Memory B cell (primary cell): ENCODE data around the gene CACUL1.
"Not testable (repeated sequence)": the region's sequence is repeated elsewhere in the genome, so short reads cannot be mapped to it uniquely, and the experiment has no call there.

Source experiments
- ATAC-seq: fragments of 150-1000 bp; cut with Tn5 transposase; 2 replicates; pipeline ENCODE4 v1.10.0; 2021; ENCODE audit warnings: low read depth, mild to moderate bottlenecking, moderate library complexity
- DNase-seq, 2 donors: peaks; one replicate each; pipeline ENCODE4 v3.0.0; 2022; ENCODE audit warnings: low spot score in 2 of 2
- H3K27ac Mint-ChIP-seq: one replicate; pipeline ENCODE4 v1.8.0; 2022; ENCODE audit warnings: mild to moderate bottlenecking, moderate library complexity, mixed read lengths
- H3K27me3 Mint-ChIP-seq: one replicate; pipeline ENCODE4 v1.8.0; 2022; ENCODE audit warnings: mixed read lengths
- H3K36me3 Mint-ChIP-seq: one replicate; pipeline ENCODE4 v1.8.0; 2022; ENCODE audit warnings: mild to moderate bottlenecking, mixed read lengths
- H3K4me1 Mint-ChIP-seq: one replicate; pipeline ENCODE4 v1.8.0; 2022; ENCODE audit warnings: mixed read lengths
- H3K4me3 Mint-ChIP-seq: one replicate; pipeline ENCODE4 v1.8.0; 2022; ENCODE audit warnings: mild to moderate bottlenecking, moderate library complexity, mixed read lengths
- H3K9me3 Mint-ChIP-seq: one replicate; pipeline ENCODE4 v1.8.0; 2022; ENCODE audit warnings: mixed read lengths

The CACUL1 gene

GRCh38 chr10:118754229-118754555 is 578 bp downstream of the CACUL1 start:
- Mint-ChIP-seq H3K9me3 (no peaks in the 10 kb centered on the region), H3K4me3 (peak overlapping the region; percentile 90), H3K36me3 (peaks cover 6% of the 10 kb centered on the region), H3K4me1 (peaks cover 22% of the 10 kb centered on the region), H3K27ac (peak overlapping the region; percentile 96), H3K27me3 (no peaks in the 10 kb centered on the region)
- DNase-seq (no peak), ATAC-seq (no peak)

- peak overlapping the region; percentile 96 for H3K27ac Mint-ChIP-seq
- ATAC-seq (no peak), DNase-seq (peak in 1 of 2 donors; percentile 13)
- no peaks in the 10 kb centered on the region for H3K27me3 Mint-ChIP-seq
- H3K4me1 Mint-ChIP-seq, result peaks cover 25% of the 10 kb centered on the region
- peaks cover 9% of the 10 kb centered on the region for H3K36me3 Mint-ChIP-seq
- H3K9me3 Mint-ChIP-seq, result peaks cover 2% of the 10 kb centered on the region
- H3K4me3 Mint-ChIP-seq, result peak overlapping the region; percentile 90
Observed at GRCh38 chr10:118753331-118754228, 1.2 kb downstream of the CACUL1 start.

GRCh38 chr10:118752409-118752808 is 2.4 kb downstream of the CACUL1 start:
- Mint-ChIP-seq H3K9me3 (peaks cover 4% of the 10 kb centered on the region), H3K36me3 (peaks cover 14% of the 10 kb centered on the region), H3K27me3 (no peaks in the 10 kb centered on the region), H3K4me3 (no peak overlapping the region), H3K4me1 (peaks cover 29% of the 10 kb centered on the region), H3K27ac (no peak overlapping the region)
- no peak for ATAC-seq
- DNase-seq, result no peak

GRCh38 chr10:118751265-118751664 is 3.5 kb downstream of the CACUL1 start:
- peaks cover 4% of the 10 kb centered on the region for H3K9me3 Mint-ChIP-seq
- DNase-seq, result no peak
- H3K4me3 Mint-ChIP-seq, result no peak overlapping the region
- no peaks in the 10 kb centered on the region for H3K27me3 Mint-ChIP-seq
- no peak overlapping the region for H3K27ac Mint-ChIP-seq
- ATAC-seq, result no peak
- H3K36me3 Mint-ChIP-seq, result peaks cover 17% of the 10 kb centered on the region
- peaks cover 38% of the 10 kb centered on the region for H3K4me1 Mint-ChIP-seq

GRCh38 chr10:118748041-118748440 is 6.7 kb downstream of the CACUL1 start:
- no peaks in the 10 kb centered on the region for H3K27me3 Mint-ChIP-seq
- no peak overlapping the region for H3K4me3 Mint-ChIP-seq
- DNase-seq (no peak), ATAC-seq (no peak)
- H3K36me3 Mint-ChIP-seq, result peaks cover 21% of the 10 kb centered on the region
- peaks cover 31% of the 10 kb centered on the region for H3K4me1 Mint-ChIP-seq
- H3K27ac Mint-ChIP-seq, result no peak overlapping the region
- H3K9me3 Mint-ChIP-seq, result peaks cover 4% of the 10 kb centered on the region

GRCh38 chr10:118746246-118746645 is 8.5 kb downstream of the CACUL1 start:
- Mint-ChIP-seq H3K9me3 (peaks cover 4% of the 10 kb centered on the region), H3K4me1 (peaks cover 32% of the 10 kb centered on the region), H3K36me3 (peaks cover 21% of the 10 kb centered on the region), H3K4me3 (no peak overlapping the region), H3K27me3 (no peaks in the 10 kb centered on the region), H3K27ac (no peak overlapping the region)
- no peak for DNase-seq
- no peak for ATAC-seq

GRCh38 chr10:118745056-118745455 is 9.7 kb downstream of the CACUL1 start:
- no peaks in the 10 kb centered on the region for H3K27me3 Mint-ChIP-seq
- no peak overlapping the region for H3K4me3 Mint-ChIP-seq
- H3K9me3 Mint-ChIP-seq, result peaks cover 4% of the 10 kb centered on the region
- H3K36me3 Mint-ChIP-seq, result peaks cover 18% of the 10 kb centered on the region
- H3K4me1 Mint-ChIP-seq, result peaks cover 27% of the 10 kb centered on the region
- ATAC-seq (no peak), DNase-seq (no peak)
- no peak overlapping the region for H3K27ac Mint-ChIP-seq

GRCh38 chr10:118744346-118744918 is 10.3 kb downstream of the CACUL1 start:
- Mint-ChIP-seq H3K4me1 (peaks cover 31% of the 10 kb centered on the region), H3K36me3 (peaks cover 16% of the 10 kb centered on the region)
- not testable (repeated sequence) for H3K27ac Mint-ChIP-seq, H3K4me3 Mint-ChIP-seq, H3K27me3 Mint-ChIP-seq, ATAC-seq, DNase-seq, H3K9me3 Mint-ChIP-seq

- Mint-ChIP-seq H3K4me1 (peaks cover 36% of the 10 kb centered on the region), H3K4me3 (no peak overlapping the region), H3K9me3 (peaks cover 2% of the 10 kb centered on the region), H3K27ac (no peak overlapping the region), H3K27me3 (no peaks in the 10 kb centered on the region), H3K36me3 (peaks cover 10% of the 10 kb centered on the region)
- DNase-seq (no peak), ATAC-seq (no peak)
Observed at GRCh38 chr10:118742782-118743181, 12.0 kb downstream of the CACUL1 start.

GRCh38 chr10:118742032-118742431 is 12.7 kb downstream of the CACUL1 start:
- ATAC-seq (no peak), DNase-seq (no peak)
- Mint-ChIP-seq H3K4me3 (no peak overlapping the region), H3K4me1 (peaks cover 33% of the 10 kb centered on the region), H3K27me3 (no peaks in the 10 kb centered on the region), H3K9me3 (no peaks in the 10 kb centered on the region), H3K36me3 (peaks cover 6% of the 10 kb centered on the region), H3K27ac (no peak overlapping the region)

- DNase-seq (no peak), ATAC-seq (no peak)
- Mint-ChIP-seq H3K9me3 (no peaks in the 10 kb centered on the region), H3K36me3 (peaks cover 2% of the 10 kb centered on the region), H3K4me3 (no peak overlapping the region), H3K4me1 (peaks cover 27% of the 10 kb centered on the region), H3K27ac (no peak overlapping the region), H3K27me3 (no peaks in the 10 kb centered on the region)
Observed at GRCh38 chr10:118738406-118738805, 16.4 kb downstream of the CACUL1 start.

- no peak for ATAC-seq
- Mint-ChIP-seq H3K4me3 (no peak overlapping the region), H3K27ac (peak overlapping the region; percentile 21), H3K36me3 (peaks cover 2% of the 10 kb centered on the region), H3K27me3 (no peaks in the 10 kb centered on the region), H3K4me1 (peaks cover 27% of the 10 kb centered on the region), H3K9me3 (no peaks in the 10 kb centered on the region)
- no peak for DNase-seq
Observed at GRCh38 chr10:118737603-118738302, 17.0 kb downstream of the CACUL1 start.

GRCh38 chr10:118735294-118735693 is 19.5 kb downstream of the CACUL1 start:
- no peak for ATAC-seq
- H3K4me3 Mint-ChIP-seq, result no peak overlapping the region
- DNase-seq, result no peak
- peaks cover 42% of the 10 kb centered on the region for H3K4me1 Mint-ChIP-seq
- peaks cover 4% of the 10 kb centered on the region for H3K36me3 Mint-ChIP-seq
- no peaks in the 10 kb centered on the region for H3K9me3 Mint-ChIP-seq
- H3K27ac Mint-ChIP-seq, result peak overlapping the region; percentile 77
- no peaks in the 10 kb centered on the region for H3K27me3 Mint-ChIP-seq

GRCh38 chr10:118734475-118734874 is 20.3 kb downstream of the CACUL1 start:
- no peak overlapping the region for H3K27ac Mint-ChIP-seq

More at GRCh38 chr10:118734475-118734874, 20.3 kb downstream of the CACUL1 start:
- Mint-ChIP-seq H3K36me3 (peaks cover 4% of the 10 kb centered on the region), H3K4me3 (no peak overlapping the region), H3K4me1 (peaks cover 45% of the 10 kb centered on the region), H3K27me3 (no peaks in the 10 kb centered on the region), H3K9me3 (no peaks in the 10 kb centered on the region)
- DNase-seq (no peak), ATAC-seq (no peak)
